Skeletal muscle tissue (tissue), 4 donors: Measurements from ENCODE around the gene CRY1. TPM values are rescaled to one million over a fixed set of nuclear protein-coding genes. Genes with fewer than 3 reads are reported as not detected.
"Not testable (repeated sequence)": the region's sequence is repeated elsewhere in the genome, so short reads cannot be mapped to it uniquely, and the experiment has no call there.

ENCODE experiments used
- H3K27ac ChIP-seq: one replicate; pipeline ENCODE4 v1.7.0; 2013; ENCODE audit warnings: mild to moderate bottlenecking, low read depth, low read length, inconsistent platforms
- H3K27me3 ChIP-seq, 3 donors: one replicate each; pipeline ENCODE4 v1.7.0; 2013; ENCODE audit warnings: low read length in 3 of 3; ENCODE audit not compliant: control insufficient read depth in 3 of 3, insufficient read depth in 3 of 3
- H3K36me3 ChIP-seq, 3 donors: one replicate each; pipeline ENCODE4 v1.7.0; 2013; ENCODE audit warnings: low read length in 3 of 3; ENCODE audit not compliant: control insufficient read depth in 3 of 3, insufficient read depth in 3 of 3
- H3K4me1 ChIP-seq, 3 donors: one replicate each; pipeline ENCODE4 v1.7.0; 2013; ENCODE audit warnings: low read length in 3 of 3, mild to moderate bottlenecking in 3 of 3; ENCODE audit not compliant: control insufficient read depth in 3 of 3, insufficient read depth in 3 of 3
- H3K4me3 ChIP-seq, 3 donors: one replicate each; pipeline ENCODE4 v1.7.0; 2013; ENCODE audit warnings: low read length in 3 of 3
- H3K9ac ChIP-seq, 3 donors: one replicate each; pipeline ENCODE4 v1.7.0; 2013; ENCODE audit warnings: low read length in 3 of 3, mild to moderate bottlenecking in 3 of 3, moderate library complexity in 2 of 3, low read depth in 1 of 3
- H3K9me3 ChIP-seq, 3 donors: one replicate each; pipeline ENCODE4 v1.7.0; 2013; ENCODE audit warnings: low read length in 3 of 3; ENCODE audit not compliant: control insufficient read depth in 3 of 3
- total RNA-seq: library from RNA; depleted of rRNA; stranded (reverse); fragments of >200 nt; gene quantifications from one replicate; pipeline ENCODE4 v1.2.3, GENCODE V29; 2014
- donor health status: Osteomylitis.

CRY1 gene
- total RNA-seq, 1 donor from 2014 or later, result 24.0 TPM

DNA sequence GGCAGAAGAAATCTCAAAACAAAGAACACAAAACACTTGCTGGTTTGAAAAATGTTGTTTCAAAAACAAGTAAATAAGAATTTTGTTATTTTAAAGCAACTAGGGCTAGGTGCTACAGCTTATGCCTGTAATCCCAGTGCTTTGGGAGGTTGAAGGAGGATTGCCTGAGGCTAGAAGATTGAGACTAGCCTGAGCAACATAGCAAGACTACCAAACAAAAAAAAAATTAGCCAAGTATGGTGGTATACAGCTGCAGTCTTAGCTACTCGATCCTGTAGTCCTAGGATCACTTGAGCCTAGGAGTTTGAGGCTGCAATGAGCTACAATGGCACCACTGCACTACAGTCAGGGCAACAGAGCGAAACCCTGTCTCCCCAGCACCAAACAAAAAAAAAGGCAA is 73.8 kb downstream of the CRY1 start:
- no peak overlapping the region for H3K27ac ChIP-seq
- no peaks in the 10 kb centered on the region for H3K4me1 ChIP-seq
- no peaks in the 10 kb centered on the region for H3K9me3 ChIP-seq
- no peak overlapping the region for H3K9ac ChIP-seq
- H3K36me3 ChIP-seq, result no peaks in the 10 kb centered on the region
- no peaks in the 10 kb centered on the region for H3K27me3 ChIP-seq
- H3K4me3 ChIP-seq, result no peak overlapping the region

DNA sequence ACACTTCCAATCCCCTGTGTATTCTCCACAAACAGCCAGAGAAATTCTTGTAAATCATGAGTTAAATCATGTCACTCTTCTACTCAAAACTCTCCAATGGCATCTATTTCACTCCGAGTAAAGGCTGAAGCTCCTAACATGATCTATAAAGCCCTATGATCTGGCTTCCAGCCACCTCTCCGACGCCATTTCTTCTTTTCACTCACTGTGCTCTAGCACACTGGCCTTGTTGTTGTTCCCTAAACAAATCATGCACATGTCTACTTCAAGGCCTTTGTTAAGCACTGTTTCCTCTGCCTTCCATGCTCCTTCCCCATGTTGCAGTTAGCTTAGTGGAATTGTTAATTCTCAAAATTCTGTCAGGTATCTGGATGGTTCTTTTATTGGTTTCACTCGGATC is 76.3 kb downstream of the CRY1 start:
- Histone ChIP-seq H3K36me3 (no peaks in the 10 kb centered on the region), H3K4me3 (no peak overlapping the region), H3K27ac (no peak overlapping the region), H3K27me3 (no peaks in the 10 kb centered on the region), H3K4me1 (peaks cover 0 to 3% (median 0%) of the 10 kb centered on the region in 3 donors), H3K9me3 (no peaks in the 10 kb centered on the region), H3K9ac (no peak overlapping the region)

DNA sequence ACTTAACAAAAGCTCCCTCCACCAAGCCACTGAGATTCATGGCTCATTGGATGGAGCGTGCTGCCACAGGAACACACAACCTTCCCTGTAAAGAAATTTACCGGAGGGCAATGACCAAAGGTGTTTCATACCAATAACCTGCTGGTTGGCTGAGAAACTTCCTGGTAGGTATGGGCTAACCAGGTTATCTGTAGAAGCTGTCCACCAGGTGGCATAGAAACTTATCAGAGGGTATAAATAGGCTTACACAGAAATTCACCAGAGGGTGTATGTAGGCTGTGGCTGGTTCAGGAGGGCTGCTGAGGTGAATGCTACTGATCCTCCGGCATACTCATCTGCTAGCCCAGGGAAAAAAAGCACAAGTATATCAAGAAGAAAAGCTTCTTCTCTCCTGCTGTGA is 79.3 kb downstream of the CRY1 start:
- Histone ChIP-seq H3K27me3 (no peaks in the 10 kb centered on the region), H3K4me1 (peaks cover 0 to 3% (median 0%) of the 10 kb centered on the region in 3 donors), H3K27ac (no peak overlapping the region), H3K36me3 (no peaks in the 10 kb centered on the region), H3K9me3 (no peaks in the 10 kb centered on the region), H3K9ac (no peak overlapping the region), H3K4me3 (no peak overlapping the region)

- Histone ChIP-seq H3K27ac (no peak overlapping the region), H3K4me1 (peaks cover 0 to 3% (median 0%) of the 10 kb centered on the region in 3 donors), H3K27me3 (no peaks in the 10 kb centered on the region), H3K36me3 (no peaks in the 10 kb centered on the region), H3K9ac (no peak overlapping the region), H3K4me3 (no peak overlapping the region), H3K9me3 (no peaks in the 10 kb centered on the region)
Measured at GRCh38 chr12:107012736-107013425, 80.5 kb downstream of the CRY1 start.

DNA sequence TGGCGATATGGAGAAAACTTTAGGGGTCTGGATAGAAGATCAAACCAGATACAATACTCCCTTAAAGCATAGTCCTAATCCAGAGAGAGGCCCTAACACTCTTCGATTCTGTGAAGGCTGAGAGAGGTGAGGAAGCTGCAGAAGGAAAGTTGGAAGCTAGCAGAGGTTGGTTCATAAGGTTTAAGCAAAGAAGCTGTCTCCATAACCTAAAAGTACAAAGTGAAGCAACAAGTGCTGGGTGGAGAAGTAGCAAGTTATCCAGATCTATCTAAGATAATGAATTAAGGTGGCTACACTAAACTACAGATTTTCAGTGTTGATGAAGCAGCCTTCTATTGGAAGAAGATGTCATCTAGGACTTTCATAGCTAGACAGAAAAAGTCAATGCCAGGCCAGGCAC is 81.8 kb downstream of the CRY1 start:
- no peak overlapping the region for H3K9ac ChIP-seq
- H3K27me3 ChIP-seq, result no peaks in the 10 kb centered on the region
- no peak overlapping the region for H3K4me3 ChIP-seq
- H3K27ac ChIP-seq, result no peak overlapping the region
- H3K36me3 ChIP-seq, result no peaks in the 10 kb centered on the region
- no peaks in the 10 kb centered on the region for H3K9me3 ChIP-seq
- peaks cover 0 to 3% (median 0%) of the 10 kb centered on the region in 3 donors for H3K4me1 ChIP-seq

DNA sequence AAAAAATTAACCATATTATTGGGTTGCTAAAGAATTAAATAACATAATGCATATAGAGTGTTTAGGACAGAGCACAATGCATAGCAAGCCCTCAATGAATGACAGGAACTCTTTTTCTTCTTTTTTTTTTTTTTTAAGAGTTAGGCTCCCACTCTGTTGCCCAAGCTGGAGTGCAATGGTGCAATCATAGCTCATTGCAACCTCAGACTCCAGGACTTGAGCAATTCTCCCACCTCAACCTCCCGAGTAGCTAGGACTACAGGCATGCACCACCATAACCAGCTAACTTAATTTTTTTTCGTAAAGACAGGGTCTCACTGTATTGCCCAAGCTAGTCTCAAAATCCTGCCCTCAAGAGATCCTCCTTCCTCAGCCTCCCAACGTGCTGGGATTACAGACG is 85.9 kb downstream of the CRY1 start:
- no peak overlapping the region for H3K4me3 ChIP-seq
- peaks cover 0 to 3% (median 0%) of the 10 kb centered on the region in 3 donors for H3K4me1 ChIP-seq
- H3K9me3 ChIP-seq, result no peaks in the 10 kb centered on the region
- H3K27ac ChIP-seq, result no peak overlapping the region
- H3K27me3 ChIP-seq, result no peaks in the 10 kb centered on the region
- H3K9ac ChIP-seq, result no peak overlapping the region
- H3K36me3 ChIP-seq, result no peaks in the 10 kb centered on the region

DNA sequence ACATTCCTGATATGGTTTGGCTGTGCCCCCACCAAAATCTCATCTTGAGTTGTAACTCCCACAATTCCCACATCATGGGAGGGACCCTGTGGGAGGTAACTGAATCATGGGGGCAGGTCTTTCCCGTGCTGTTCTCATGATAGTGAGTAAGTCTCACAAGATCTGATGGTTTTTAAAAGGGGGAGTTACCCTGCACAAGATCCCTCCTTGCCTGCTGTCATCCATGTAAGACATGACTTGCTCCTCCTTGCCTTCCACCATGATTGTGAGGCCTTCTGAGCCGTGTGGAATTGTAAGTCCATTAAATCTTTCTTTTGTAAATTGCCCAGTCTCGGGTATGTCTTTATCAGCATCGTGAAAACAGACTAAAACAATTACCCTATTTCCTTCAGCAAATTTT is 90.7 kb downstream of the CRY1 start:
- not testable (repeated sequence) for H3K4me3 ChIP-seq, H3K27ac ChIP-seq, H3K27me3 ChIP-seq, H3K9ac ChIP-seq, H3K36me3 ChIP-seq, H3K9me3 ChIP-seq, H3K4me1 ChIP-seq

- Histone ChIP-seq H3K27me3 (no peaks in the 10 kb centered on the region), H3K4me3 (no peak overlapping the region), H3K9ac (no peak overlapping the region), H3K27ac (no peak overlapping the region), H3K9me3 (no peaks in the 10 kb centered on the region), H3K4me1 (no peaks in the 10 kb centered on the region), H3K36me3 (peaks cover 0 to 17% (median 5%) of the 10 kb centered on the region in 3 donors)
Measured at GRCh38 chr12:106999446-106999845, 93.9 kb downstream of the CRY1 start.

DNA sequence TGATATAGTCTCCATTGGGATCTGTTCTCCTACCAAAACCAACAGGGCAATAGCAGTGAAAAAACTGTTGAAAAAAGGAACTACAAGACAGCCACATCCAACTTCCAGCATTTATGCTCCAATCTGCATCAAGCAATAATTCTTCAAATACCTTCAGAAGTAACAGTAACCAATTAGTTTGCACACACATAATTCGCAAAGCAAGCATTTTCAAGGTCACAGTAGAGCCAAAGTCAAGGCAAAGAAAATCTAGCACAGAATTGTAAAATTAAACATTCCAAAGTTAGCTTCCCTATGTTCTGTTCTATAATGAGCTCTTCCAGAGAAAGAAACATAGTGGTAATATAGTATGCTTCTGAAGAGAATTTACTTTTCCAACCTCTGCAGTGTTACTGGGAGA is 95.4 kb downstream of the CRY1 start:
- Histone ChIP-seq H3K27ac (no peak overlapping the region), H3K9me3 (no peaks in the 10 kb centered on the region), H3K4me3 (no peak overlapping the region), H3K27me3 (no peaks in the 10 kb centered on the region), H3K9ac (no peak overlapping the region), H3K4me1 (no peaks in the 10 kb centered on the region), H3K36me3 (peaks cover 0 to 17% (median 5%) of the 10 kb centered on the region in 3 donors)

- H3K9me3 ChIP-seq, H3K27me3 ChIP-seq, H3K4me1 ChIP-seq, H3K9ac ChIP-seq, H3K4me3 ChIP-seq, H3K27ac ChIP-seq: not testable (repeated sequence)
- H3K36me3 ChIP-seq, result peaks cover 0 to 17% (median 10%) of the 10 kb centered on the region in 3 donors
Measured at GRCh38 chr12:106996102-106996501, 97.2 kb downstream of the CRY1 start.
